LNCaP clone FGC (cell line): ENCODE measurements around the gene DDX5.
A peak's percentile ranks its signal among the peaks of the same experiment; 100 is the strongest.

Experiments used
- DNase-seq: peaks from one replicate; pipeline ENCODE4 v3.0.0-alpha.2; 2011; ENCODE audit warnings: low read depth
- H3K4me3 ChIP-seq: 2 replicates; pipeline ENCODE4 v1.5.1; 2011; ENCODE audit warnings: mild to moderate bottlenecking, low read depth, low read length, control low read depth
- TF ChIP-seq, protein P1 (sequence below): IDR thresholded peaks from 2 replicates; pipeline ENCODE4 v1.5.1; 2012; ENCODE audit warnings: mild to moderate bottlenecking; ENCODE audit not compliant: control insufficient read depth, insufficient read depth; ENCODE audit errors: extremely low read depth

The DDX5 gene

DNA sequence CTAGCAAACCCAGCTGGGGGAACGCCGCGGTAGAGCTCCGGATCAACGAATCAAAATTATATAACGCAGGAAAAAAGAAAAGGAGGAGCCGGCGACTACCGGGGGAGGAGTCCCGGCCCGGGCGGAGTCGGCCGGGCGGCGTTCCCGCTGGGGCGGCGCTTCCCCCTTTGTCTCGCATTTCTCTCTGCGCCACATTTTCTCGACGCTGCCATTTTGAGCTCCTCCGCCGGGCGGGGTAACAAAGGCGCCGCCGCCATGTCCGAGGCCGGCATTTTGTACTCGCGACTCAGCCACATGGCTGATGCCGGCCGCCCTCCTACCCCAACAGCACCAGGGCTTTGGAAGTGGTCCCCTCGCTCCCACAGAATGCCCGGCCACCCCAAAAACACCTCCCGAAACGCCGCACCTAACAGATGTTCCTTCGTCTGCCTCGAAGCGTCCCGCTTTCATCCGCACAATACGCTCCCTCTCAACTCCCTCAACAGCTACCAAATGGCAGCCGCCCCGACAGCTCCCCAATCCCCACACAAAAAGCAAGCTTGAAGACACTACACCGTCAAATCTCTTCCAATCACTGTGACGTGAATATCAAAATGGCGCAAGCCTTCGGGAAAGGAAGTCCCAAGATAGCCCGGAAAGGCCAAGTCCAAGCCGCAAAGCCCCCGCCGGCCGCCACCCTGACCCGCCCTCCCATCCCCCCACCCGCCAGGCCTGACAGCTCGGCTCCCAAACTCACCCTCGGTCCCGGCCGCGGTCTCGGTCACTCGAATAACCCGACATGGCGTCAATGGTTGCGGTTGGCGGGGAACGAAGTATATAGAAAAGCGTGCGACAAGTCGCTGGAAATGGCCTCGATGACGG lies 519 bp downstream of the DDX5 start:
- peak overlapping the region; percentile 81 for H3K4me3 ChIP-seq
- peak; percentile 64 for DNase-seq
- TF ChIP-seq, protein P1, sequence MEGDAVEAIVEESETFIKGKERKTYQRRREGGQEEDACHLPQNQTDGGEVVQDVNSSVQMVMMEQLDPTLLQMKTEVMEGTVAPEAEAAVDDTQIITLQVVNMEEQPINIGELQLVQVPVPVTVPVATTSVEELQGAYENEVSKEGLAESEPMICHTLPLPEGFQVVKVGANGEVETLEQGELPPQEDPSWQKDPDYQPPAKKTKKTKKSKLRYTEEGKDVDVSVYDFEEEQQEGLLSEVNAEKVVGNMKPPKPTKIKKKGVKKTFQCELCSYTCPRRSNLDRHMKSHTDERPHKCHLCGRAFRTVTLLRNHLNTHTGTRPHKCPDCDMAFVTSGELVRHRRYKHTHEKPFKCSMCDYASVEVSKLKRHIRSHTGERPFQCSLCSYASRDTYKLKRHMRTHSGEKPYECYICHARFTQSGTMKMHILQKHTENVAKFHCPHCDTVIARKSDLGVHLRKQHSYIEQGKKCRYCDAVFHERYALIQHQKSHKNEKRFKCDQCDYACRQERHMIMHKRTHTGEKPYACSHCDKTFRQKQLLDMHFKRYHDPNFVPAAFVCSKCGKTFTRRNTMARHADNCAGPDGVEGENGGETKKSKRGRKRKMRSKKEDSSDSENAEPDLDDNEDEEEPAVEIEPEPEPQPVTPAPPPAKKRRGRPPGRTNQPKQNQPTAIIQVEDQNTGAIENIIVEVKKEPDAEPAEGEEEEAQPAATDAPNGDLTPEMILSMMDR: no peak

DNA sequence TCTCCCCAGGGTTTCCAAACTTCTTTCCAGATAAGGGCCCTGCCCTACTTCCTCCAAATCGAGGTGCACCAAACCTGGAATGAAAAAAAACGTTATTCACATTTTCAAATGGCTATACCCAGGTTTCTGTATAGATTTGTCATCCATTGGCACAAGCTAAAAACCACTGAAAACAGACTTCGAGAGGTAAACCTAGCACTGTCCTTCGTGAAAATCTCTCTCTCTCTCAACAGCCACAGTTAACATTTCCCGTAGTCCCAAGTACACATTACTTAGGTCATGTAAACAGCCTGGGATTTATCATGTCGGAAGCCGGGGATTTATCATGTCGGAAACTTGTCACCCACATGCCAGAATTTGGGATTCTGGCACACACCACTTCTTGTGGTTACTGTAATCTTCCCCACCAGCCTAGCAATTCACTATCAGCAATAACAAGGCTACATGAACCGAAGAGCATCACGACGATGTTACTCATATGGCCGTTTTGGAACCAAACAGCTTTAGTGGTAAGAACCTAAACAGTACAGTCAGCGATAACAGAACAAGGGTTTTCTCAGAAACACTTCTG lies 1.2 kb downstream of the DDX5 start:
- TF ChIP-seq, protein P1: no peak
- no peak for DNase-seq
- H3K4me3 ChIP-seq: peak overlapping the region; percentile 81

DNA sequence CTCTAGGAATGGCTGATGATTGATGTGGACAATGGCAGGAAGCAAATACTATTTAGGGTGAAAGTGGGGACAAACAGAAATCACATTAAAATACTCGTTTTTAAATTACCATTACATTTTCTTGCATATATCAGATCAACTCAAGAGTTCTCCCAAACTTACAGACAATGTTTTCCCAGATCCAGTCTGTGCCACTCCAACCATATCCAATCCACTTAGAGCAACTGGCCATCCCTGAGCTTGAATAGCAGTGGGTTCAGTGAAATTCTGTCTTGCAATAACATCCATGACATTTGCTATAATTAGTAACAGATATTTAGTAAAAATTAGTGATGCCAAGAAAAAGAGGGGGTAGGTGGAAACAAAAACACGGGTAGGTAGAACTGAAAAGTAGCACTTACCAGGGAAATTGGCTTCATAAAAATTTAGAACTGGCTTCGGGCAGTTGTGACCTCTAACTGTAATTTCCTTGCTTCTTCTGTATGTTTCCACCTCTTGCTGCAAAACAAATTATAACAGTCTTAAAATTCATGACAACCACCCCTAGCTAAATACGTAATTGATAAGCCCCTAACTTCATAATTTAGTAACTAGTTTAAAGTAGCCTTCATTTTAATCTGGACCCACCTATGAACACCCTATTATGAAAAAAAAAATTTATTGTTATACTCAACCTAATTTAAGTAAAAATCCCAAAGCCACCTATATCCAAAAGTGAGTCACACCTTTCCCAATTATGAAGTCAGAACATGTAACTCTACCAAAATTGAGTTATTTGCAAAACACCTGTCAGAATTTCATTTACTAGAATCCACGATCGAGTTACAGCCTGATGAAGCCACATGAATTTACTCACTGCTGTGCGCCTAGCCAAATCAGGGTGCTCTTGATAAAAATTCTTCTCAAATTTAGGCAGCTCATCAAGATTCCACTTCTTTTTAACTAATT lies 2.0 kb downstream of the DDX5 start:
- DNase-seq: no peak
- H3K4me3 ChIP-seq: peak overlapping the region; percentile 81
- TF ChIP-seq, protein P1: no peak

DNA sequence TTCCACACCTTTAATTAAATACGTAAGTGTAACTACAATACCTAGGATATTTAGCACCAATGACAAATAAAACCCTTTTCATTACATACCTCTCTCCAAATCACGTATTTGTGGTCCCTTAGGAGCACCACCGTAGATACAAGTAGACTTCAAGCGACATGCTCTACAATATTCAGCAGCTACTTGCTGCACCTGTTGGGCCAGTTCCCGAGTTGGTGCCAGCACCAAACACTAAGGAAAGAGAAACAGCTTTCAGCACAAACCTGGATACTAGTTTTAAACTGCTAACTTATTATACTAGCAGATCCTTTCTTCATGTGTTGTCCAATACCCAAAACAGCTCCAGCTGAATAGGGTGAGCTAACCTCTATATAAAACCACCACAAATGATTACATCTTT lies 2.7 kb downstream of the DDX5 start:
- DNase-seq: no peak
- TF ChIP-seq, protein P1: no peak
- H3K4me3 ChIP-seq: no peak overlapping the region

DNA sequence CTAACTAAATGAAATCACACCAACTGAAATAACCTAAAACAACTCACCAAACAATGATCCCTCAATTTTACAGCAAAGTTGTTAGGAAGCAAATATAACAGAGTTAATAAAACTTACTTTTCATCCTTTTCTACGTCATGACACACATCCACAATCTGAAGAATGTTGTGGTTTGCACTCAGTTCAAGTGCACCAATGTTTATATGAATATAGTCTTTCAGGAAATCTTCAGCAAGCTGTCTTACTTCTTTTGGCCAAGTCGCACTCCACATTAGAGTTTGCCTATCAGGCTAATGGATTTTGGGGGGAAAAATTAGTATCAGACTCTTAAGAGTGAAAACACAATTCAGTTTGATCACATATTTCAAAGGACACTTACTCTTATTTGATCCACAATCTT lies 3.3 kb downstream of the DDX5 start:
- TF ChIP-seq, protein P1: no peak
- no peak for DNase-seq
- no peak overlapping the region for H3K4me3 ChIP-seq

DNA sequence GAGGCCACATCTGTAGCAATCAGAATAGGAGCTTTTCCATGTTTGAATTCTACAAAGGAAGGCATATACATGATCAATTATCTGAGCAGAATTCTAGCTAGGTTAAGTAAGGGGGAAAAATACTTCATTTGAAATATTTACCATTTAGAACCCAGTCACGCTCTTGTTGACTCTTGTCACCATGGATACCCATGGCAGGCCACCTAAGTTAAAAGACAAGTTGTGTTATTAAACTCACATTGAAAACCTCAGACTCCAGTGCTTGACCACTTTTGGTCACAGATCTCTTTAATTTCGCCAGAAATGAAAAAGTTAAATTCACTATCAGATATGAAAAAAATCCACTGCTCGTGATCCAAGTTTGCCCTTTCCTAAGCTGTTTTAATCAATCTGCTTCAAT lies 4.1 kb downstream of the DDX5 start:
- TF ChIP-seq, protein P1: no peak
- no peak overlapping the region for H3K4me3 ChIP-seq
- no peak for DNase-seq
